OCI-LY1 (cell line): Measurements from ENCODE around the gene ESYT1.

ENCODE experiments used
- EZH2 ChIP-seq: fragments of 200-600 bp; sonication (generic), shearing (Covaris generic); IDR thresholded peaks from 2 replicates; pipeline ENCODE4 v1.8.0; 2017; ENCODE audit warnings: borderline replicate concordance, mixed run types, mild to moderate bottlenecking, antibody characterized with exemption, low read length, moderate library complexity, mixed read lengths
- TF ChIP-seq, protein P1 (sequence below): fragments of 200-600 bp; sonication (generic), shearing (Covaris generic); IDR thresholded peaks from 2 replicates; pipeline ENCODE4 v1.5.1; 2017; ENCODE audit warnings: mild to moderate bottlenecking, antibody characterized with exemption, low read length, moderate library complexity, mixed read lengths

DNA sequence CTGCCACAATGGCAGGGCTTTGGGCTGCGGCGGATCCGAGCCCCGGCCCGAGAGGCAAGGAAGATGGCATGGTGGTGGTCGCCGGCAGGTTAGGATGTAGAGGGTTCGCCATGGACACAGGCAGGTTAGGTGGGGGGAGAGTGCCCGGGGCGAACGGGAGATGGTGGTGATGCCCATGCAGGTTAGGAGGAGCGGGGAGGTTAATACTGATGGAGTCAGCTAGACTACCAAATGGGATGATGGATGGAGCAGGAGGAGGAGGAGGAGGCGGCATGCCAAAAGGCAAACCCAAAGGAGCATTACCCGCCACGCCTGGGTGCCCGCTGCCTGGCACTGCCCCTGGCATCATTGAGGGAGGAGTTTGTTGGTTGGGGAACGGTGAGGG lies 36.3 kb downstream of the ESYT1 start:
- TF ChIP-seq, protein P1, sequence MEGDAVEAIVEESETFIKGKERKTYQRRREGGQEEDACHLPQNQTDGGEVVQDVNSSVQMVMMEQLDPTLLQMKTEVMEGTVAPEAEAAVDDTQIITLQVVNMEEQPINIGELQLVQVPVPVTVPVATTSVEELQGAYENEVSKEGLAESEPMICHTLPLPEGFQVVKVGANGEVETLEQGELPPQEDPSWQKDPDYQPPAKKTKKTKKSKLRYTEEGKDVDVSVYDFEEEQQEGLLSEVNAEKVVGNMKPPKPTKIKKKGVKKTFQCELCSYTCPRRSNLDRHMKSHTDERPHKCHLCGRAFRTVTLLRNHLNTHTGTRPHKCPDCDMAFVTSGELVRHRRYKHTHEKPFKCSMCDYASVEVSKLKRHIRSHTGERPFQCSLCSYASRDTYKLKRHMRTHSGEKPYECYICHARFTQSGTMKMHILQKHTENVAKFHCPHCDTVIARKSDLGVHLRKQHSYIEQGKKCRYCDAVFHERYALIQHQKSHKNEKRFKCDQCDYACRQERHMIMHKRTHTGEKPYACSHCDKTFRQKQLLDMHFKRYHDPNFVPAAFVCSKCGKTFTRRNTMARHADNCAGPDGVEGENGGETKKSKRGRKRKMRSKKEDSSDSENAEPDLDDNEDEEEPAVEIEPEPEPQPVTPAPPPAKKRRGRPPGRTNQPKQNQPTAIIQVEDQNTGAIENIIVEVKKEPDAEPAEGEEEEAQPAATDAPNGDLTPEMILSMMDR, result no peak
- TF ChIP-seq EZH2, result no peak
